ENCODE measurements around the gene CTNNAL1. TPM values are rescaled to one million over a fixed set of nuclear protein-coding genes. Genes with fewer than 3 reads are reported as not detected.

CTNNAL1 gene
- total and polyA plus RNA-seq, 2 of the 8 experiments (the other 6 are each of a cell fraction or from before 2014, with no cell fraction given), result 23.2 to 66.1 TPM

- no peak for TF ChIP-seq EP300 (IDR thresholded peaks at IDR 0.05; ENCODE audit: borderline replicate concordance in 1 of 2, low read depth in 2 of 2, low read length in 2 of 2)
These were observed 37.1 kb upstream of the CTNNAL1 start (continued) for GRCh38 chr9:109050444-109050843.
